Ishikawa (cell line): ENCODE results near the gene GPD1L.

Source experiments
- CEBPB ChIP-seq: IDR thresholded peaks from 2 replicates; pipeline ENCODE4 v1.6.1; 2012
- CREB1 ChIP-seq: IDR thresholded peaks from 2 replicates; pipeline ENCODE4 v1.6.1; 2012; ENCODE audit warnings: low read depth
- EGR1 ChIP-seq: IDR thresholded peaks from 2 replicates; pipeline ENCODE4 v1.6.1; 2012
- EP300 ChIP-seq: IDR thresholded peaks from 2 replicates; pipeline ENCODE4 v1.6.1; 2012; ENCODE audit warnings: borderline replicate concordance
- FOXM1 ChIP-seq: IDR thresholded peaks from 2 replicates; pipeline ENCODE4 v1.6.1; 2012; ENCODE audit warnings: low read depth, borderline replicate concordance
- MAX ChIP-seq: IDR thresholded peaks from 2 replicates; pipeline ENCODE4 v1.6.1; 2012
- NFIC ChIP-seq: IDR thresholded peaks from 2 replicates; pipeline ENCODE4 v1.6.1; 2012
- RAD21 ChIP-seq: IDR thresholded peaks from 2 replicates; pipeline ENCODE4 v1.6.1; 2012; ENCODE audit warnings: low read depth
- REST ChIP-seq: IDR thresholded peaks from 2 replicates; pipeline ENCODE4 v1.6.1; 2012; ENCODE audit warnings: low read depth, mild to moderate bottlenecking
- TAF1 ChIP-seq: IDR thresholded peaks from 2 replicates; pipeline ENCODE4 v1.6.1; 2012; ENCODE audit warnings: low read depth, mild to moderate bottlenecking
- TCF12 ChIP-seq: IDR thresholded peaks from 2 replicates; pipeline ENCODE4 v1.6.1; 2012; ENCODE audit warnings: low read depth
- TEAD4 ChIP-seq: IDR thresholded peaks from 2 replicates; pipeline ENCODE4 v1.6.1; 2012
- USF1 ChIP-seq: IDR thresholded peaks from 2 replicates; pipeline ENCODE4 v1.6.1; 2012
- YY1 ChIP-seq: IDR thresholded peaks from 2 replicates; pipeline ENCODE4 v1.6.1; 2012; ENCODE audit warnings: low read depth
- ZBTB7A ChIP-seq: IDR thresholded peaks from 2 replicates; pipeline ENCODE4 v1.6.1; 2012; ENCODE audit warnings: low read depth

Gene GPD1L

GRCh38 chr3:32200490-32200889 is 94.1 kb downstream of the GPD1L start:
- TF ChIP-seq RAD21 (no peak), EP300 (no peak), USF1 (no peak), MAX (no peak), CREB1 (no peak), CEBPB (no peak), EGR1 (no peak), TEAD4 (no peak), REST (no peak), TAF1 (no peak), TCF12 (no peak), NFIC (no peak), FOXM1 (no peak), YY1 (no peak), ZBTB7A (no peak)

- TF ChIP-seq FOXM1 = no peak
Measured at GRCh38 chr3:32200992-32201758, 94.8 kb downstream of the GPD1L start.

- no peak for TF ChIP-seq TCF12
- no peak for TF ChIP-seq YY1
- TF ChIP-seq RAD21 = no peak
- TF ChIP-seq CEBPB = no peak
- no peak for TF ChIP-seq ZBTB7A
- no peak for TF ChIP-seq NFIC
- TF ChIP-seq EGR1 = no peak
- no peak for TF ChIP-seq EP300
- no peak for TF ChIP-seq CREB1
- TF ChIP-seq FOXM1 = no peak
- TF ChIP-seq TEAD4 = no peak
- no peak for TF ChIP-seq USF1
Measured at GRCh38 chr3:32202496-32202895, 96.1 kb downstream of the GPD1L start.

- TF ChIP-seq CEBPB (no peak), TEAD4 (no peak), MAX (no peak), TCF12 (no peak), ZBTB7A (no peak)
Measured at GRCh38 chr3:32203854-32204253, 97.4 kb downstream of the GPD1L start.

- TF ChIP-seq NFIC (no peak), TEAD4 (no peak), CEBPB (no peak), RAD21 (no peak), TCF12 (no peak), YY1 (no peak), EP300 (no peak), EGR1 (no peak)
Measured at GRCh38 chr3:32208447-32208846, 102.0 kb downstream of the GPD1L start.

- TF ChIP-seq EGR1 = no peak
- TF ChIP-seq RAD21 = no peak
- no peak for TF ChIP-seq TAF1
- no peak for TF ChIP-seq EP300
- no peak for TF ChIP-seq MAX
- no peak for TF ChIP-seq NFIC
- no peak for TF ChIP-seq CREB1
- no peak for TF ChIP-seq FOXM1
- TF ChIP-seq USF1 = no peak
- TF ChIP-seq TEAD4 = no peak
Measured at GRCh38 chr3:32215185-32215584, 108.8 kb downstream of the GPD1L start.

GRCh38 chr3:32216172-32216783 is 109.9 kb downstream of the GPD1L start:
- no peak for TF ChIP-seq TEAD4
- no peak for TF ChIP-seq RAD21
- TF ChIP-seq ZBTB7A = no peak
- TF ChIP-seq REST = no peak
- no peak for TF ChIP-seq NFIC
- TF ChIP-seq EGR1 = no peak
- no peak for TF ChIP-seq MAX
- no peak for TF ChIP-seq EP300
- no peak for TF ChIP-seq CREB1
- TF ChIP-seq USF1 = no peak
- no peak for TF ChIP-seq YY1
- TF ChIP-seq CEBPB = no peak
- no peak for TF ChIP-seq TAF1
- TF ChIP-seq FOXM1 = no peak
